ENCODE measurements around the gene ATG4B. TPM values are rescaled to one million over a fixed set of nuclear protein-coding genes. Genes with fewer than 3 reads are reported as not detected.

The ATG4B gene
- total RNA-seq, 6 experiments from 2014 or later, result 20.6 to 49.8 (median 39.3) TPM

DNA sequence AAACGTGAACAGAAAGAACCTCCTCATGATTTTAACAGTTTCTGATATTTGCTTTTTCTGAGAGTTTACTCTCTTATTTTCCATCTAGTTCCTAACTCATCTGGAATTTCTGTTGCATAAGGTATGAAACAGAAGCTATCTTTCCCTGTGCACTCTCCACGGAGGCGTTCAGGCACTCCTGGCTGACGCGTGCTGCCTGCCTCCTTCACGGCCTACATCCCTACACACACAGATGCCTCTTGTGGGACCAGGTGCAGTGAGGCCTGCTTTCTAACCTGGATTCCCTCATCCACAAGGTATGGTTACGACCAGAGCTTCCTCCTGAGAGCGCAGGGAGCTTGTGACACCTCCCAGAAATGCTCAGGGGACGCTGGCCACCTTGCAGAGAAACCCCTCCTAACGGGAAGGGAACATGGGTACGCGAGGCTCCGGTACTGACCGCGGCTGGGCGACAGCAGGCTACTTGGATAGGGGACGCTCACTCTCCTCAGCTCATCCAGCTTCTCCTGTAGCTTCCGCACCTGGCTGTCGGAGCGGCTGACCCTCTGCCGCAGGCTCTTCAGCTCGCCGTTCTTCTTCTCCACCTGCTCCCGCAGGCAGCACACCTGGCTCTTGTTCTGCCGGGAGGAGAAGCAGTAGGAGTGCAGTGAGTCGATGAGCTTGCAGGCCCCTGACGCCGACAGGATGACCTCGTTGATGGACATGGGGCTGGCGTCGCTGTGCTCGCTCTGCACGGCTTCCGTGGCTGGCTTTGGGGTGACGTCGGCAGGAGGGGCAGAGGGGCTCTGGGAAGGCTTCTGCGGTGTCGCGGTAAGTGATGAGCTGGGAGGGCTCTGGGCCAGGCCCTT, 4.8 kb upstream of the ATG4B start:
- TF ChIP-seq, protein P1, sequence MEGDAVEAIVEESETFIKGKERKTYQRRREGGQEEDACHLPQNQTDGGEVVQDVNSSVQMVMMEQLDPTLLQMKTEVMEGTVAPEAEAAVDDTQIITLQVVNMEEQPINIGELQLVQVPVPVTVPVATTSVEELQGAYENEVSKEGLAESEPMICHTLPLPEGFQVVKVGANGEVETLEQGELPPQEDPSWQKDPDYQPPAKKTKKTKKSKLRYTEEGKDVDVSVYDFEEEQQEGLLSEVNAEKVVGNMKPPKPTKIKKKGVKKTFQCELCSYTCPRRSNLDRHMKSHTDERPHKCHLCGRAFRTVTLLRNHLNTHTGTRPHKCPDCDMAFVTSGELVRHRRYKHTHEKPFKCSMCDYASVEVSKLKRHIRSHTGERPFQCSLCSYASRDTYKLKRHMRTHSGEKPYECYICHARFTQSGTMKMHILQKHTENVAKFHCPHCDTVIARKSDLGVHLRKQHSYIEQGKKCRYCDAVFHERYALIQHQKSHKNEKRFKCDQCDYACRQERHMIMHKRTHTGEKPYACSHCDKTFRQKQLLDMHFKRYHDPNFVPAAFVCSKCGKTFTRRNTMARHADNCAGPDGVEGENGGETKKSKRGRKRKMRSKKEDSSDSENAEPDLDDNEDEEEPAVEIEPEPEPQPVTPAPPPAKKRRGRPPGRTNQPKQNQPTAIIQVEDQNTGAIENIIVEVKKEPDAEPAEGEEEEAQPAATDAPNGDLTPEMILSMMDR (IDR thresholded peaks at IDR 0.05), result no peak
- peaks cover 0 to 10% (median 0%) of the 10 kb centered on the region in 4 donors for H3K4me1 ChIP-seq
- H3K9me3 ChIP-seq, result no peaks in the 10 kb centered on the region
- ATAC-seq (no peak), DNase-seq (no peak)
- no peak overlapping the region for H3K27ac ChIP-seq
- H3K27me3 ChIP-seq, result no peaks in the 10 kb centered on the region
- H3K36me3 ChIP-seq, result peaks cover 0 to 38% (median 16%) of the 10 kb centered on the region in 4 donors
- WGBS (ENCODE audit: insufficient coverage, low coverage, low lambda C conversion rate, missing lambda C conversion rate), result 92% methylated on average over 21 of the region's 39 CpGs
- H3K4me3 ChIP-seq, result no peak overlapping the region
- intact Hi-C loops (cut with DNase I), result no loop called here

DNA sequence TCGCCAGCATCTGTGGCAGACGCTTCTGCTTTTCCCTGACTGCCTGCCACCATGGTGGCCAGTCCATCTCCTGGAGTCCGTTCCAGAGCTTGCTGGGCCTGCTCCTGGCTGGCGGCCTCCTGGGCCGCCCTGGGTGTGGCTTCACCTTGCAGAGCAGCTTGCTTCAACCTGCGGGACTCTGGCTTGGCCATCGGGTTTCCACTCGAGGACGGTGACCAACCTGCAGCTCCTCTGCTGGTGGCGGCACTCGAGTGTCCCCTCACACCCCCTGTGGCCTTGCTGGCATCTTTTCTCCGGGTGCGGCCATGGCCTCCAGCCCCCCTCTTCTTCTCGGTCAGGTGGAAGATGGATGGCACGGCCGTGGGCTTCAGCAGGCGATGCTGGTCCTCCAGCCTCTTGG, 3.9 kb upstream of the ATG4B start:
- Histone ChIP-seq H3K4me1 (peaks cover 0 to 15% (median 2%) of the 10 kb centered on the region in 4 donors), H3K27me3 (no peaks in the 10 kb centered on the region), H3K9me3 (no peaks in the 10 kb centered on the region), H3K36me3 (peaks cover 0 to 35% (median 16%) of the 10 kb centered on the region in 4 donors), H3K27ac (no peak overlapping the region), H3K4me3 (no peak overlapping the region)
- no peak for TF ChIP-seq POLR2A (IDR thresholded peaks at IDR 0.05)
- intact Hi-C loops (cut with DNase I), result no loop called here
- no peak for DNase-seq
- 90% methylated on average over 5 of the region's 17 CpGs for WGBS (ENCODE audit: insufficient coverage, low coverage, low lambda C conversion rate, missing lambda C conversion rate)
- ATAC-seq, result no peak

DNA sequence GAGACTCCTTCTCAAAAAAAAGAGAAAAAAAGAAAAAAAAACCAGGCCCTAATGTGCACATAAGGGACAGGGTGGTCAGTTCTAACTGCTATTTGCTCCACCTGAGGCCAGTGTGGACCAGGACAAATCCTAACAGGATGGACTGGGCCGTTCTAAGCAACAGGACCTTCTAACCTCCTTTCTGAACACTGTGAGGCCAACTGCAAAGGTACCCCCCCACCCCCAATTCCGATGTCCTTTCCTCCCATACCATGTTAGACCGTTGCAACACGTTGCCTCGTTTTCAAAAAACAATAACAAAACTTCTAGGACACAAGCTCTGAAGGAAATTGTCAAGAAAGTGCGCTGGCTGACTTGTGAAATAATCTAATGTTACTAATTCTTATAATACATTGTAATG, 1.7 kb upstream of the ATG4B start:
- Histone ChIP-seq H3K4me3 (peak overlapping the region; percentile 84 to 89 (median 85)), H3K27me3 (no peaks in the 10 kb centered on the region), H3K36me3 (peaks cover 0 to 39% (median 16%) of the 10 kb centered on the region in 4 donors), H3K9me3 (no peaks in the 10 kb centered on the region), H3K4me1 (peaks cover 0 to 20% (median 4%) of the 10 kb centered on the region in 4 donors), H3K27ac (peak overlapping the region in 1 of 3 donors; percentile 94)
- TF ChIP-seq, protein P1 (IDR thresholded peaks at IDR 0.05), result no peak
- no peak for TF ChIP-seq POLR2A (IDR thresholded peaks at IDR 0.05)
- ATAC-seq (no peak), DNase-seq (no peak)
- intact Hi-C loops (cut with DNase I), result no loop called here
- 8% methylated on average over 6 of the region's 6 CpGs for WGBS (ENCODE audit: insufficient coverage, low coverage, low lambda C conversion rate, missing lambda C conversion rate)

DNA sequence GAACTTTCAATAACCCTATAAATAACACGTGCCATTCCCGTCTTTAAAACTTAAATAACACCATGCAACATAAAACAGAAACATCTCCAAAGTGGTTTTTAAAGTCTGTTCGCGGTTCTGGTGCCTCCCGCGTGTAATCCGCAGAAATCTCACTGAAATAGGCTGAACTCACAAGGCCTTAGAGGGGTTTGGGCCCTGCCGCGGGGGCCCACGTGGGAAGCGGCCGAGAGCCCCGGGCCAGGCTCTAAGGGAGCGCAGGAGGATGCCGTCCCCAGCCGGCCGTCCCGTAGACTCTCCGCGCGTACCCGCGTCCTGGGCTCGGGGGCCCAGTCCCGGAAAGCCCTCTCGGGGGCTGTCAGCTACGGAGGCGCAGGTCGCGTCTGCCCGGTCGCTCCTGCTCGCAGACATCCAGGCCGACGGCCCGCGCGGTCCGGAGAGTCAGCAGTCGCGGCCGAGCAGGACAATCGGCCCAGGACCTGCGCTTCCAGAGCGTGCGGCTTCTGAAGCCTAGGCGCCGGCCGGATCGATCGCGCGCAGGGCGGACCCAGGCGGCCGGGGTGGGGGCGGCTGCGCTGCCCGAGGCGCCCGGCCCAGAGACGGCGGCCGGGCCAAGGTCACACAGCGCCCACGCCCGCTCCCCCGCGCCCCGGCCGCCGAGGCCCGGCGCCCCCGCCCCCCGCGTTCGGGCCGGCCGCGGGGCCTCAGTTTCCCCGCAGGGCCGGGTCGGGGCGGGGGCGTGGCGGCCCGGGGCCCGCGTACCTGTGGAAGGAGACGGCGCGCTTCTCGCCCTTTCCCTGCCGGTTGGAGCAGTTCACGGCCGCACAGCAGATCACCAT, 1.1 kb upstream of the ATG4B start:
- intact Hi-C loops (cut with DNase I), result no loop called here
- H3K27ac ChIP-seq, result peak overlapping the region in 2 of 3 donors; percentile 94 to 98
- DNase-seq (peak; percentile 75 to 77 (median 76)), ATAC-seq (peak; percentile 57 to 72 (median 70))
- no peaks in the 10 kb centered on the region for H3K27me3 ChIP-seq
- WGBS (ENCODE audit: insufficient coverage, low coverage, low lambda C conversion rate, missing lambda C conversion rate), result under 1% methylated on average over 13 of the region's 97 CpGs
- peaks cover 0 to 34% (median 13%) of the 10 kb centered on the region in 4 donors for H3K36me3 ChIP-seq
- peak overlapping the region; percentile 84 to 89 (median 85) for H3K4me3 ChIP-seq
- H3K4me1 ChIP-seq, result peaks cover 0 to 20% (median 4%) of the 10 kb centered on the region in 4 donors
- no peak for TF ChIP-seq POLR2A (IDR thresholded peaks at IDR 0.05)
- TF ChIP-seq, protein P1 (IDR thresholded peaks at IDR 0.05), result no peak
- H3K9me3 ChIP-seq, result no peaks in the 10 kb centered on the region

Measured in right lobe of liver (tissue), 6 donors.